GM11168 (cell line): ENCODE data around the gene GATAD2B.
"Not testable (repeated sequence)": the region's sequence is repeated elsewhere in the genome, so short reads cannot be mapped to it uniquely, and the experiment has no call there.

Experiments
- in situ Hi-C: fragments of 300-500 bp; cut with MboI; formaldehyde crosslinking; loops from one replicate; pipeline ENCODE4 v1.12.0; 2022; ENCODE audit warnings: low sequenced_read_pairs; ENCODE audit not compliant: unreplicated experiment

Gene GATAD2B

GRCh38 chr1:153933430-153933829 lies 10.7 kb upstream of the GATAD2B start:
- in situ Hi-C loops = no loop called here

GRCh38 chr1:153932156-153933131 lies 9.7 kb upstream of the GATAD2B start:
- in situ Hi-C loops = no loop called here

GRCh38 chr1:153929981-153930948 lies 7.5 kb upstream of the GATAD2B start:
- in situ Hi-C loops = no loop called here

GRCh38 chr1:153929426-153929825 lies 6.7 kb upstream of the GATAD2B start:
- in situ Hi-C loops = no loop called here

- in situ Hi-C loops = no loop called here
These were observed 6.1 kb upstream of the GATAD2B start for GRCh38 chr1:153928791-153929341.

- in situ Hi-C loops = no loop called here
These were observed 5.5 kb upstream of the GATAD2B start for GRCh38 chr1:153928245-153928644.

GRCh38 chr1:153926405-153926804 lies 3.6 kb upstream of the GATAD2B start:
- in situ Hi-C loops = no loop called here

GRCh38 chr1:153922076-153922971 lies 448 bp downstream of the GATAD2B start:
- in situ Hi-C loops = loop anchor here (5.0 kb wide), 1 partner anchor 125 kb away; no protein-coding TSS in a partner anchor

GRCh38 chr1:153921803-153922075 lies 1.0 kb downstream of the GATAD2B start:
- in situ Hi-C loops = loop anchor here (5.0 kb wide), 1 partner anchor 124 kb away; no protein-coding TSS in a partner anchor

GRCh38 chr1:153921080-153921802 lies 1.5 kb downstream of the GATAD2B start:
- in situ Hi-C loops = loop anchor here (5.0 kb wide), 1 partner anchor 124 kb away; no protein-coding TSS in a partner anchor

- in situ Hi-C loops = loop anchor here (5.0 kb wide), 1 partner anchor 123 kb away; no protein-coding TSS in a partner anchor
These were observed 2.6 kb downstream of the GATAD2B start for GRCh38 chr1:153919876-153920852.

GRCh38 chr1:153916297-153916696 lies 6.5 kb downstream of the GATAD2B start:
- in situ Hi-C loops = no loop called here

- in situ Hi-C loops = no loop called here
These were observed 10.4 kb downstream of the GATAD2B start for GRCh38 chr1:153912349-153912748.

GRCh38 chr1:153910560-153910959 lies 12.2 kb downstream of the GATAD2B start:
- in situ Hi-C loops = not testable (repeated sequence)

- in situ Hi-C loops = no loop called here
These were observed 14.7 kb downstream of the GATAD2B start for GRCh38 chr1:153908071-153908470.

- in situ Hi-C loops = no loop called here
These were observed 15.6 kb downstream of the GATAD2B start for GRCh38 chr1:153907134-153907533.

GRCh38 chr1:153906396-153906795 lies 16.4 kb downstream of the GATAD2B start:
- in situ Hi-C loops = no loop called here

- in situ Hi-C loops = not testable (repeated sequence)
These were observed 16.9 kb downstream of the GATAD2B start for GRCh38 chr1:153905908-153906307.
